HEK293 (cell line): ENCODE measurements around the gene DNAJB6.

Source experiments
- CTCF ChIA-PET: fragments of 350-600 bp; formaldehyde crosslinking; extraction: SDS; loops from one replicate; lab custom pipeline; 2021; ENCODE audit warnings: antibody characterized with exemption; lab: Yijun Ruan, JAX
- POLR2A ChIA-PET: fragments of 300-600 bp; formaldehyde crosslinking; extraction: SDS; loops from one replicate; lab custom pipeline; 2020; ENCODE audit warnings: antibody characterized with exemption, inconsistent platforms; lab: Yijun Ruan, JAX
- H3K27ac ChIP-seq: fragments of 200-500 bp; sonication (Bioruptor generic); 2 replicates; pipeline ENCODE4 v1.5.1; 2014; ENCODE audit warnings: low read depth, low read length, control low read depth, inconsistent platforms; ENCODE audit errors: extremely low read depth
- H3K36me3 ChIP-seq, 2 experiments: fragments of 200-500 bp in 1 of 2; sonication (Bioruptor generic) in 1 of 2; 1 replicate in 1 of 2; 2 replicates in 1 of 2; pipeline ENCODE4 v1.5.1; 2014 to 2017; ENCODE audit warnings: inconsistent platforms in 2 of 2, low read length in 2 of 2; ENCODE audit not compliant: control insufficient read depth in 2 of 2, insufficient read depth in 1 of 2
- H3K4me1 ChIP-seq: fragments of 200-500 bp; sonication (Bioruptor generic); 2 replicates; pipeline ENCODE4 v1.5.1; 2014; ENCODE audit warnings: mild to moderate bottlenecking, low read length, inconsistent platforms; ENCODE audit not compliant: control insufficient read depth, insufficient read depth
- H3K4me3 ChIP-seq: 2 replicates; pipeline ENCODE4 v1.5.1; 2011; ENCODE audit warnings: low read depth, mild to moderate bottlenecking, control low read depth, low read length, moderate library complexity
- H3K9me3 ChIP-seq: fragments of 200-500 bp; sonication (Bioruptor generic); 2 replicates; pipeline ENCODE4 v1.5.1; 2014; ENCODE audit warnings: low read depth, low read length, inconsistent platforms; ENCODE audit not compliant: control insufficient read depth, insufficient read depth
- HIC1 ChIP-seq: fragments of 450-650 bp; formaldehyde crosslinking; IDR thresholded peaks from 2 replicates; pipeline ENCODE4 v1.5.1; 2016; ENCODE audit warnings: missing biosample characterization, missing genetic modification characterization
- INSM2 ChIP-seq: fragments of 450-650 bp; formaldehyde crosslinking; IDR thresholded peaks from 2 replicates; pipeline ENCODE4 v1.5.1; 2016; ENCODE audit warnings: missing biosample characterization, missing genetic modification characterization
- KLF8 ChIP-seq: fragments of 450-650 bp; formaldehyde crosslinking; IDR thresholded peaks from 2 replicates; pipeline ENCODE4 v1.5.1; 2016; ENCODE audit warnings: missing biosample characterization, missing genetic modification characterization
- PRDM10 ChIP-seq: fragments of 450-650 bp; formaldehyde crosslinking; IDR thresholded peaks from 2 replicates; pipeline ENCODE4 v1.5.1; 2016; ENCODE audit warnings: missing biosample characterization, missing genetic modification characterization
- PRDM4 ChIP-seq: fragments of 450-650 bp; formaldehyde crosslinking; IDR thresholded peaks from 2 replicates; pipeline ENCODE4 v1.5.1; 2017; ENCODE audit warnings: missing biosample characterization, missing genetic modification characterization
- RBAK ChIP-seq: fragments of 450-650 bp; formaldehyde crosslinking; IDR thresholded peaks from 2 replicates; pipeline ENCODE4 v1.5.1; 2016; ENCODE audit warnings: missing biosample characterization, missing genetic modification characterization
- ZBTB17 ChIP-seq: fragments of 450-650 bp; formaldehyde crosslinking; IDR thresholded peaks from 2 replicates; pipeline ENCODE4 v1.5.1; 2016; ENCODE audit warnings: missing biosample characterization, missing genetic modification characterization
- ZNF146 ChIP-seq: fragments of 450-650 bp; formaldehyde crosslinking; IDR thresholded peaks from 2 replicates; pipeline ENCODE4 v1.5.1; 2016; ENCODE audit warnings: missing biosample characterization, missing genetic modification characterization
- ZNF169 ChIP-seq: fragments of 450-650 bp; formaldehyde crosslinking; IDR thresholded peaks from 2 replicates; pipeline ENCODE4 v1.5.1; 2016; ENCODE audit warnings: missing biosample characterization, missing genetic modification characterization
- ZNF174 ChIP-seq: fragments of 450-650 bp; formaldehyde crosslinking; IDR thresholded peaks from 2 replicates; pipeline ENCODE4 v1.5.0; 2017; ENCODE audit warnings: missing biosample characterization, mild to moderate bottlenecking, missing genetic modification characterization
- ZNF175 ChIP-seq: fragments of 450-650 bp; formaldehyde crosslinking; IDR thresholded peaks from 2 replicates; pipeline ENCODE4 v1.5.1; 2016; ENCODE audit warnings: missing biosample characterization, missing genetic modification characterization
- ZNF202 ChIP-seq: fragments of 450-650 bp; formaldehyde crosslinking; IDR thresholded peaks from 2 replicates; pipeline ENCODE4 v1.5.1; 2016; ENCODE audit warnings: missing biosample characterization, missing genetic modification characterization, borderline replicate concordance
- ZNF37A ChIP-seq: fragments of 450-650 bp; IDR thresholded peaks from 2 replicates; pipeline ENCODE4 v1.5.1; 2018; ENCODE audit warnings: missing biosample characterization, missing genetic modification characterization
- ZNF398 ChIP-seq: fragments of 450-650 bp; formaldehyde crosslinking; IDR thresholded peaks from 2 replicates; pipeline ENCODE4 v1.5.1; 2017; ENCODE audit warnings: missing biosample characterization, missing genetic modification characterization
- ZNF423 ChIP-seq: fragments of 450-650 bp; formaldehyde crosslinking; IDR thresholded peaks from 2 replicates; pipeline ENCODE4 v1.5.1; 2016; ENCODE audit warnings: missing biosample characterization, missing genetic modification characterization
- ZNF473 ChIP-seq: fragments of 450-650 bp; formaldehyde crosslinking; IDR thresholded peaks from 2 replicates; pipeline ENCODE4 v1.5.1; 2017; ENCODE audit warnings: missing biosample characterization, missing genetic modification characterization
- ZNF501 ChIP-seq: fragments of 450-650 bp; formaldehyde crosslinking; IDR thresholded peaks from 2 replicates; pipeline ENCODE4 v1.5.1; 2016; ENCODE audit warnings: missing biosample characterization, missing genetic modification characterization
- ZNF529 ChIP-seq: fragments of 450-650 bp; formaldehyde crosslinking; IDR thresholded peaks from 2 replicates; pipeline ENCODE4 v1.5.1; 2017; ENCODE audit warnings: missing genetic modification characterization, missing biosample characterization; ENCODE audit not compliant: insufficient replicate concordance
- ZNF530 ChIP-seq: fragments of 450-650 bp; formaldehyde crosslinking; IDR thresholded peaks from 2 replicates; pipeline ENCODE4 v1.5.1; 2016; ENCODE audit warnings: low read depth, missing biosample characterization, missing genetic modification characterization
- ZNF660 ChIP-seq: fragments of 450-650 bp; IDR thresholded peaks from 2 replicates; pipeline ENCODE4 v1.5.1; 2018; ENCODE audit warnings: missing biosample characterization, mild to moderate bottlenecking, missing genetic modification characterization
- ZNF747 ChIP-seq: fragments of 450-650 bp; formaldehyde crosslinking; IDR thresholded peaks from 2 replicates; pipeline ENCODE4 v1.5.1; 2016; ENCODE audit warnings: missing biosample characterization, missing genetic modification characterization
- ZNF768 ChIP-seq: fragments of 450-650 bp; formaldehyde crosslinking; IDR thresholded peaks from 2 replicates; pipeline ENCODE4 v1.5.1; 2018; ENCODE audit warnings: missing biosample characterization, mild to moderate bottlenecking, missing genetic modification characterization

The DNAJB6 gene

GRCh38 chr7:157391036-157391710 lies 54.4 kb downstream of the DNAJB6 start:
- TF ChIP-seq ZNF660 (tag by site-specific recombination) = no peak
- no peak for TF ChIP-seq ZNF473 (tag by site-specific recombination)
- TF ChIP-seq ZNF530 = no peak
- no peak for TF ChIP-seq ZNF169 (tag by site-specific recombination)
- no peak for TF ChIP-seq ZNF146 (tag by site-specific recombination)
- TF ChIP-seq ZNF37A (tag by site-specific recombination) = no peak
- TF ChIP-seq ZNF423 (tag by site-specific recombination) = no peak
- no peak for TF ChIP-seq ZNF174 (tag by site-specific recombination)
- POLR2A ChIA-PET = no interaction called here
- Histone ChIP-seq H3K4me3 (no peak overlapping the region), H3K9me3 (no peaks in the 10 kb centered on the region), H3K27ac (no peak overlapping the region), H3K4me1 (no peaks in the 10 kb centered on the region), H3K36me3 (peaks cover 0 to 38% of the 10 kb centered on the region in 2 experiments; a peak in 2 of 3 replicates)
- CTCF ChIA-PET = no interaction called here

GRCh38 chr7:157392256-157393037 lies 55.6 kb downstream of the DNAJB6 start:
- Histone ChIP-seq H3K9me3 (no peaks in the 10 kb centered on the region), H3K4me3 (no peak overlapping the region), H3K4me1 (no peaks in the 10 kb centered on the region), H3K36me3 (peaks cover 0 to 39% of the 10 kb centered on the region in 2 experiments; a peak in 2 of 3 replicates), H3K27ac (no peak overlapping the region)
- ChIA-PET POLR2A (no interaction called here), CTCF (no interaction called here)
- TF ChIP-seq INSM2 (no peak), ZNF529 (no peak), ZNF202 (tag by site-specific recombination) (no peak), PRDM4 (tag by site-specific recombination) (no peak), HIC1 (tag by site-specific recombination) (no peak), ZNF175 (no peak), ZNF747 (no peak), RBAK (tag by site-specific recombination) (no peak), KLF8 (tag by site-specific recombination) (no peak), ZNF768 (tag by site-specific recombination) (no peak), PRDM10 (tag by site-specific recombination) (no peak), ZBTB17 (tag by site-specific recombination) (no peak), ZNF501 (no peak), ZNF398 (tag by site-specific recombination) (no peak)
